AG09309 (cell line): ENCODE measurements around the gene SPAAR.

Experiments
- DNase-seq: peaks from one replicate; pipeline ENCODE4 v3.0.0-alpha.2; 2010; ENCODE audit warnings: low read depth
- H3K4me3 ChIP-seq: 2 replicates; pipeline ENCODE4 v1.5.1; 2011; ENCODE audit warnings: mild to moderate bottlenecking, low read depth, low read length, moderate library complexity; ENCODE audit not compliant: control insufficient read depth
- TF ChIP-seq, protein P1 (sequence below): IDR thresholded peaks from 2 replicates; pipeline ENCODE4 v1.5.1; 2011; ENCODE audit warnings: mild to moderate bottlenecking, low read depth, low read length, inconsistent platforms; ENCODE audit not compliant: insufficient read depth, control insufficient read depth; ENCODE audit errors: missing control alignments

Gene SPAAR

DNA sequence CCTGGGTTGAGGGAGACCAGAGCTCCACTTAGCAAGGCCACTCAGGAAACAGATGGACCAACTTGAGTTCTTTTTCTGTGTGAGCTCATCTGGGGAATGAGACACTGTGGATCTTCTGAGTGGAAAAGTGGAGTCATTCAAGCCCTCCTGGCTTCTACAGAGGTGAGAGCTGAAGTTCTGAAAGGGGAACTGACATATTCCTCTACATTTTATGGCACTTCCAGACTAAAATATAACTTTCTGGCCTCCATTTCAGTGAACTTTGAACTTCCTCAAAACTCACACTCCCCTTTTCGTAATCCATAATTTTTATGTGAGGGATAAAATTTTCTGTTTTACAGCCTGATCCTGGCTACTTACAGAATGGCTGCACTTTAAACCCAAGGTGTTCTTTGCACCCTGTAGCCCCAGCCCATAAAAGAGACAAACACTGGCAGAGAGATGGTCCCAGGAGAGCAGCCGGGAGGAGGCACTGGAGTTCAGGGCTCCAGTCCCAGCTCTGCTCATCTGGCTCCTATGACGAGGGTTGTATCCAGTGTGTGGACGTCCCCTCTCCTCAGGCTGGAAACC lies 10.8 kb downstream of the SPAAR start:
- H3K4me3 ChIP-seq: no peak overlapping the region
- DNase-seq: no peak
- TF ChIP-seq, protein P1, sequence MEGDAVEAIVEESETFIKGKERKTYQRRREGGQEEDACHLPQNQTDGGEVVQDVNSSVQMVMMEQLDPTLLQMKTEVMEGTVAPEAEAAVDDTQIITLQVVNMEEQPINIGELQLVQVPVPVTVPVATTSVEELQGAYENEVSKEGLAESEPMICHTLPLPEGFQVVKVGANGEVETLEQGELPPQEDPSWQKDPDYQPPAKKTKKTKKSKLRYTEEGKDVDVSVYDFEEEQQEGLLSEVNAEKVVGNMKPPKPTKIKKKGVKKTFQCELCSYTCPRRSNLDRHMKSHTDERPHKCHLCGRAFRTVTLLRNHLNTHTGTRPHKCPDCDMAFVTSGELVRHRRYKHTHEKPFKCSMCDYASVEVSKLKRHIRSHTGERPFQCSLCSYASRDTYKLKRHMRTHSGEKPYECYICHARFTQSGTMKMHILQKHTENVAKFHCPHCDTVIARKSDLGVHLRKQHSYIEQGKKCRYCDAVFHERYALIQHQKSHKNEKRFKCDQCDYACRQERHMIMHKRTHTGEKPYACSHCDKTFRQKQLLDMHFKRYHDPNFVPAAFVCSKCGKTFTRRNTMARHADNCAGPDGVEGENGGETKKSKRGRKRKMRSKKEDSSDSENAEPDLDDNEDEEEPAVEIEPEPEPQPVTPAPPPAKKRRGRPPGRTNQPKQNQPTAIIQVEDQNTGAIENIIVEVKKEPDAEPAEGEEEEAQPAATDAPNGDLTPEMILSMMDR: no peak

DNA sequence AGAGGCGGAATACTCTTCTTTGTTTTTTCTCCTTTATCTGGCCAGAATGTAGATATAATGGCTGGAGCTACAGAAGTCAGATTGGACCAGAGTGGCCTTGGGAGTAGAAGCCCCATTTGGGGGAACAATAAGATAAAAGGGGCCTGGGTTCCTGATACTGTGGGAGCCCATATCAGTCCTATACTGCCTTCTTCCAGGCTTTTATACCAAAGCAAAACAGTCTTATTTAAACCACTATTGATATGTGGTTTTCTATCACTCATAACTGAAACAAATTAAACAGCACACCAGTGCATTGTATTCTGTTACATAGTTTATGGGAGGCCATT lies 14.3 kb downstream of the SPAAR start:
- DNase-seq: no peak
- TF ChIP-seq, protein P1: no peak
- H3K4me3 ChIP-seq: no peak overlapping the region

DNA sequence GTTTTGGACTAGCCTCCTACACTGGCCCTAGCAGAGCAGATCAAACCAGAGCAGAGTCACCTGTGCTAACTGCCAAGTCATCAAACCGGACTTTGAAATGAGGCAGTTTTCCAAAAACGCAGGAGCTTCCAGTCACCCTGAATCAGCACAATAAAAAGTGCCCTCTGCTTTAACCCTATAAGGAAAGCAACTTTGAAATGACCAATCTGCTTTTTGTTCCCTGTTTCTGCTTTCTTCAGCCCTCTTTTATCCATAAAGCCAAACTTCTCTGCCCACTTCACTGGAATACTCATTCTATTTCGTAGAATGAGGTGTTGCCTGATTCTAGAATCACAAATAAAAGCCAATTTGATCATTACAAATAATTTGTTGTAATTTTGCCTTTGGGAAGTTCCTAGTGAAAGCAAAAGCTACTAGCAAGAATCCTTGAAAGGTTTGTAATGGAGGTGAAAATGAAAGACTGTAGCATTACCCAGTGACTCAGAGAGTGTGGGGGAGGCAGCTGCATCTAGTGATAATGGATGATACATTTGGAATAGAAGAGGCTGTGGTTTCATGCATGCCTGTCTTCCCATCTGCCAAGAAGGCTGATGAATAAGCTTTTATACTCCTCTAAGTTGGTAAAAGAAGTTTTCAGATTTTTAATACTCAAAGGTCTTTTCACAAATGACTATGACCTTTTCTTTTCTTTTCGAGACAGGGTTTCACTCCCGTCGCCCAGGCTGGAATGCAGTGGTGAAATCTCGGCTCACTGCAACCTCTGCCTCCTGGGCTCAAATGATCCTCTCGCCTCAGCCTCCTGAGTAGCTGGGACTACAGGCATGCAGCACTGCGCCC lies 14.9 kb downstream of the SPAAR start:
- DNase-seq: peak; percentile 87
- TF ChIP-seq, protein P1: no peak
- H3K4me3 ChIP-seq: no peak overlapping the region

DNA sequence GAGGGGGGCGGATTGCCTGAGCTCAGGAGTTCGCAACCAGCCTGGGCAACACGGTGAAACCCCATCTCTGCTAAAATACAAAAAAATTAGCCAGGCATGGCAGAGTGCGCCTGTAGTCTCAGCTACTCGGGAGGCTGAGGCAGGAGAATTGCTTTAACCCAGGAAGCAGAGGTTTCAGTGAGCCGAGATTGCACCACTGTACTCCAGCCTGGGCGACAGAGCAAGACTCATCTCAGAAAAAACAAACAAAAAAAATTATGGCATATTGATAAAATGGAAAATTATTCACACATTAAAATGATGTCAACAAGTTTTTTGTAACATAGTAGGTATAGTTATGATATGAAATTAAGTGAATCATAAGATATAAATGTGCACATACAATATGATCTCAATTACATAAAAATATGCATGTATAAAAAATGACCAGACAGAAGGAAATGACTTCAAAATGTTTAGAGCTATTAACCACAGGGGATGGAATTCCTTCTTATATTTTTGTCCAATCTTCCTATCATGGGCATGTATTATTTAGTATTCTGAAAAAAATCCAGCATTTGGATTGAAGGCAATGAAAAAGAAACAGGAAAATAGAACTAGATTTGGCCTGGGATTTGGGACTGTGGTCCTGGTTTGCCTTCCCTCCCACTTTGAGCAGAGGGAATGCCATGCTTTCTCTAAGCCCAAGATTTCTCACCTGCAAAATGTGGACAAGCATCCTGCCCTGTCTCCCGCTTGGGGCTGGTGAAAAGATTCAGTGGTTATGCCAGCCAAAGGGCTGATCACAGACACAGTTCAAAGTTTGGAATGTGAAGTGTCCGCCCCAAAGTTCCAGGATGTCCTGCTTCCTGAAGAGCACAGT lies 19.5 kb downstream of the SPAAR start:
- TF ChIP-seq, protein P1: no peak
- no peak overlapping the region for H3K4me3 ChIP-seq
- DNase-seq: no peak

DNA sequence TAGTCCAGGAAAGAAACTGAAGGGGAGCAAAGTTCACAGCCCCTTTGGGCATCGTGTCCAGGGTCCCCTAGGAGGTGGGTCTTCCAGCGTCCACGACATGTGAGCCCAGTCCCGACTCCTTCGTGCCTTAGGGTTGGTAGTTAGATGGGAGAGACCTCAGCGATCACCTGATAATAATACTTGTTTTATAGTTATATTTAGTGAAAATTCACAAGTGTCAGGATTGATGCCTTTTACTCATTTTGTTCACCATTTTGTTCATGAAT lies 20.1 kb downstream of the SPAAR start:
- TF ChIP-seq, protein P1: no peak
- DNase-seq: no peak
- H3K4me3 ChIP-seq: no peak overlapping the region

DNA sequence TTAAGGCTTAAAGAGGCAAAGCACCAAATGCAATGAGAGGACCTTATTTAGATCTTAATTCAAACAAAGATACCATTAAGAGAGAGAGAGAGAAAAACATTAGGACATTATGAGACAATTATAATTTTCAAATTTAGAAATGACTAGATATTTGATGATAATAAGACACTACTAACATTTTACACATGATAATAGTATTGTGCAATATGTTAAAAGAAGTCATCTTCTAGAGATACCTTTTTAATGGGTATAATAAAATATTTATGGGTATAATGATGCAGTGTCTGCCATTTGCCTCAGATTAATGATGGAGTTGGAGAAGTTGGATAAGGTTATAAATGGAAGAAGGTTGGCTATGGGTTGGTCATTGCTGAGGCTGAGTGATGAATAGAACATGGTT lies 21.2 kb downstream of the SPAAR start:
- no peak overlapping the region for H3K4me3 ChIP-seq
- no peak for DNase-seq

More for the DNA sequence above, 21.2 kb downstream of the SPAAR start:
- TF ChIP-seq, protein P1: no peak
